Lower leg skin (tissue), 4 donors: ENCODE data around the gene PNMA5. TPM values are rescaled to one million over a fixed set of nuclear protein-coding genes. Genes with fewer than 3 reads are reported as not detected.

ENCODE experiments used
- DNase-seq, 2 donors: peaks; one replicate each; pipeline ENCODE4 v3.0.0-alpha.2; 2019; ENCODE audit warnings: low spot score in 2 of 2
- H3K4me3 ChIP-seq: fragments of 200-600 bp; sonication (generic); 2 replicates; pipeline ENCODE4 v1.5.1; 2017; ENCODE audit warnings: mild to moderate bottlenecking, low read depth; ENCODE audit not compliant: poor library complexity, severe bottlenecking
- CTCF ChIP-seq, 3 donors: fragments of 450-650 bp; IDR thresholded peaks; one replicate each; pipeline ENCODE4 v1.5.1; 2016; ENCODE audit warnings: antibody characterized with exemption in 3 of 3, mild to moderate bottlenecking in 3 of 3, moderate library complexity in 2 of 3
- POLR2A ChIP-seq, 2 donors: fragments of 450-650 bp; IDR thresholded peaks; one replicate each; pipeline ENCODE4 v1.6.1; 2016 to 2017; ENCODE audit warnings: antibody characterized with exemption in 2 of 2, mild to moderate bottlenecking in 1 of 2, moderate library complexity in 1 of 2
- WGBS, 2 donors: methylation state at CpG; one replicate each; pipeline ENCODE4 v1.1.5; 2018; 5-methylcytosine and 5-hydroxymethylcytosine counted together
- intact Hi-C: fragments of 100-400 bp; cut with DNase I; formaldehyde crosslinking; loops from one replicate; pipeline ENCODE4 v1.15.0; 2023; ENCODE audit warnings: low total_unique reads
- total RNA-seq, 4 donors: library from RNA; depleted of rRNA; stranded (reverse); fragments of >200 nt; gene quantifications; one replicate each; pipeline ENCODE4 v1.1.0, GENCODE V29; 2016

Gene PNMA5
- total RNA-seq, 4 donors from 2014 or later, result not detected

DNA sequence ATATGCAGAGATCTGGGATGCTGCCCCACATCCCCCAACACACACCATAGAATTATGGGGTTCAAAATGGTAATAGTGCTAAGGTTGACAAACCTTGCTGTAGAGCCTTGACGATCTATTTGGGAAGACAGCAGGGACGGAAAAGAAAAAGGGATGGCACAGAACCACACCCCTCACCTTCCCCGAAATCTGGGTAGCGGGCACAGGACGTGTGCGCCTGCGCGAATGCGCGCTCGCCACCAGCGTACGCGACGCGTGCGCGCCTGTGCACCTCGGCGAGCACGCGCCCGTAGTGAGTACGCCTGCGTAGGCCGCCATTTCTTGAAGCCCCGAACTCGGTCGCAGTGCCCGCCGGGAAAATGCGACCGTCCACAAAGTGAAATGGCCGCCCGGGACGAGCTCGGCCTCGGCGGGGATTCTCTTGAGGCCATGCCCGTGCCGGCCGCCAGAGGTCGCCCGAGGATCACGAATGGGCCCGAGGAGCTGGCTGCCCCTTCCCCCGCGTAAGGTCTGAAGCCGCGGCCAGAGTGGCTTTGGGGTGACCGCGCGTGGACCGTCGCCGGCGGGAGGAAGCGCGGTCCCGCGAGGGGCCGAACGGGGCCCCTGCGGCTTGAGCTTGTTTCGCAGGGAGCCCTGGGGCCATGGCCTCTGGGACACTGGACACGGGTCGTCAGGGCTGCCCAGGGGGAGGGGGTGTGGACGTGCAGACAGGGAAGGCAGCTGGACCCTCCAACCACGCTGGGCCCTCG, 52.4 kb downstream of the PNMA5 start:
- peak; percentile 84 to 97 for DNase-seq
- WGBS, 2 donors, result 0 to 31% methylated on average over 12 to 67 of the region's 70 CpGs
- TF ChIP-seq POLR2A (IDR thresholded peaks at IDR 0.05) (no peak), CTCF (IDR thresholded peaks at IDR 0.05) (peak in 1 of 3 donors; percentile 55)
- H3K4me3 ChIP-seq, result no peak overlapping the region
- intact Hi-C loops, result no loop called here

Other genes starting within 250 kb of the PNMA5 start
- not detected for gene MAGEA2, start 240.3 kb downstream of the PNMA5 start, total RNA-seq
- gene CSAG3, start 234.9 kb downstream of the PNMA5 start, total RNA-seq, result not detected
- gene MAGEA6, start 224.4 kb downstream of the PNMA5 start, total RNA-seq, result not detected
- gene CETN2, start 163.4 kb downstream of the PNMA5 start, total RNA-seq, result 10 to 100 TPM; 10.5 to 18.8 (median 13.5) TPM
- gene NSDHL, start 163.1 kb downstream of the PNMA5 start, total RNA-seq, result 10 to 100 TPM; 13.2 to 22.5 (median 17.9) TPM
- 10 to 100 TPM; 58.8 to 77.1 (median 72.1) TPM for gene ZNF185, start 96.0 kb downstream of the PNMA5 start, total RNA-seq
- gene PNMA3, start 62.4 kb upstream of the PNMA5 start, total RNA-seq, result under 1 TPM in 2 of 4 donors, not detected in 2; 0.36 to 0.79 TPM
- gene PNMA6A, start 78.3 kb upstream of the PNMA5 start, total RNA-seq, result 1 to 10 TPM in 1 of 4 donors, under 1 TPM in 3; 0.08 to 1.5 (median 0.46) TPM
- not detected for gene MAGEA1, start 185.2 kb upstream of the PNMA5 start, total RNA-seq